ENCODE results near the gene FLVCR2.

- no peak for TF ChIP-seq EZH2 (IDR thresholded peaks at IDR 0.05)
- TF ChIP-seq POLR2AphosphoS5 (IDR thresholded peaks at IDR 0.05; ENCODE audit: borderline replicate concordance, low read depth, low read length): no peak
These were observed 47.2 kb upstream of the FLVCR2 start for GRCh38 chr14:75531256-75531655.

Measured in SK-N-MC (cell line).